ENCODE data around the gene USP21. TPM values are rescaled to one million over a fixed set of nuclear protein-coding genes. Genes with fewer than 3 reads are reported as not detected.

The USP21 gene
- total and polyA plus RNA-seq, 12 donors: 12.0 to 44.9 (median 28.2) TPM

- H3K4me1 ChIP-seq (replicated peaks in 1 of 2): peaks cover 23 to 38% of the 10 kb centered on the region in 2 donors
- 70 to 83% (median 76%) methylated on average over 4 of the region's 4 CpGs for WGBS, 4 donors
- no peaks in the 10 kb centered on the region for H3K9me3 ChIP-seq (replicated peaks in 1 of 3)
- TF ChIP-seq POLR2A (IDR thresholded peaks at IDR 0.05) (no peak), CTCF (IDR thresholded peaks at IDR 0.05) (no peak)
- no peaks in the 10 kb centered on the region for H3K27me3 ChIP-seq
- H3K4me3 ChIP-seq: no peak overlapping the region
- peaks cover 0 to 61% of the 10 kb centered on the region in 2 donors for H3K36me3 ChIP-seq (replicated peaks in 1 of 2)
- intact Hi-C loops (cut with DNase I): no loop called here
- peak in 1 of 7 donors; percentile 22 for DNase-seq
- H3K27ac ChIP-seq: no peak overlapping the region
Observed at GRCh38 chr1:161121834-161122233, 37.5 kb upstream of the USP21 start.

DNA sequence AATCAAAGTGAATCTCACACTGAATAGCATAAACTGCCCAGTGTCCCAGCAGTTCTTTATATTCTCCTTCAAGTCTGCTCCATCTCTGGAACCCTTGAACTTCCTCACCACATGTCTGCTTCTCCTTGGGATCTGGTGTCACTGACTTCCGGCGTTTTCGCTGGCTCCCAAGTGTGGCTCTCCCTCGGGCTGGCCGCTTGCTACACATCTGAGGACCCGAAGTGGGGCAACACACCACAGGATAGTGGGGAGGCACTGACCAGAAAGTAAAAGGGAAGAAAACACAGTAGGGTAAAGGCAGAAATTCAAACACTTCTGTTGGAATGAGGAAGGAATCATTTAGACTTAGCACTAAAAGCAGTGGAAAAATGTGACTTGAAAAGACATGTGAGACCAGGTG lies 36.3 kb upstream of the USP21 start:
- intact Hi-C loops (cut with DNase I): no loop called here
- Histone ChIP-seq H3K9me3 (replicated peaks in 1 of 3) (no peaks in the 10 kb centered on the region), H3K4me1 (replicated peaks in 1 of 2) (peaks cover 20 to 42% of the 10 kb centered on the region in 2 donors), H3K27ac (no peak overlapping the region), H3K4me3 (no peak overlapping the region), H3K27me3 (no peaks in the 10 kb centered on the region), H3K36me3 (replicated peaks in 1 of 2) (peaks cover 0 to 66% of the 10 kb centered on the region in 2 donors)
- WGBS, 4 donors: 79 to 88% (median 86%) methylated on average over 6 of the region's 6 CpGs
- TF ChIP-seq POLR2A (IDR thresholded peaks at IDR 0.05): no peak
- TF ChIP-seq CTCF (IDR thresholded peaks at IDR 0.05): no peak
- DNase-seq: no peak

GRCh38 chr1:161127649-161128048 lies 31.7 kb upstream of the USP21 start:
- DNase-seq: no peak
- Histone ChIP-seq H3K27me3 (no peaks in the 10 kb centered on the region), H3K4me3 (no peak overlapping the region), H3K27ac (no peak overlapping the region), H3K9me3 (replicated peaks in 1 of 3) (no peaks in the 10 kb centered on the region), H3K36me3 (replicated peaks in 1 of 2) (peaks cover 0 to 56% of the 10 kb centered on the region in 2 donors), H3K4me1 (replicated peaks in 1 of 2) (peaks cover 16 to 46% of the 10 kb centered on the region in 2 donors)
- intact Hi-C loops (cut with DNase I): no loop called here
- TF ChIP-seq POLR2A (IDR thresholded peaks at IDR 0.05): no peak
- no peak for TF ChIP-seq CTCF (IDR thresholded peaks at IDR 0.05)
- WGBS, 4 donors: 79 to 89% (median 87%) methylated on average over 2 of the region's 2 CpGs

GRCh38 chr1:161128591-161129420 lies 30.5 kb upstream of the USP21 start:
- WGBS, 4 donors: 80 to 88% (median 86%) methylated on average over 4 of the region's 4 CpGs
- TF ChIP-seq CTCF (IDR thresholded peaks at IDR 0.05) (no peak), POLR2A (IDR thresholded peaks at IDR 0.05) (no peak)
- DNase-seq: no peak
- intact Hi-C loops (cut with DNase I): no loop called here
- H3K27me3 ChIP-seq: no peaks in the 10 kb centered on the region
- no peak overlapping the region for H3K4me3 ChIP-seq
- H3K27ac ChIP-seq: no peak overlapping the region
- peaks cover 0 to 45% of the 10 kb centered on the region in 2 donors for H3K36me3 ChIP-seq (replicated peaks in 1 of 2)
- peaks cover 16 to 51% of the 10 kb centered on the region in 2 donors for H3K4me1 ChIP-seq (replicated peaks in 1 of 2)
- H3K9me3 ChIP-seq (replicated peaks in 1 of 3): no peaks in the 10 kb centered on the region
